Heart left ventricle (tissue), 13 donors: ENCODE measurements around the gene SFXN1.

Experiments
- CTCF ChIP-seq, 12 donors: fragments of 200-600 bp; sonication (generic) in 4 of 12; IDR thresholded peaks; one replicate each; pipeline versions ENCODE4 v1.5.0 to v1.8.0; 2018 to 2022; ENCODE audit warnings: antibody characterized with exemption in 12 of 12, mild to moderate bottlenecking in 5 of 12
- POLR2A ChIP-seq, 2 donors: fragments of 450-650 bp; IDR thresholded peaks; one replicate each; pipeline ENCODE4 v1.6.1; 2017; ENCODE audit warnings: antibody characterized with exemption in 2 of 2, mild to moderate bottlenecking in 2 of 2, moderate library complexity in 2 of 2
- donor health status: ischemic (EF 13 %, LVEDD 7.1; RV severe dilation, severe dysfunction).
- donor health status: DM: no; HTN: yes; CAD: no.
- donor health status: DM: no; HTN: no; CAD: no.
- donor health status: ischemic (EF 25% LVEDD 6.9; RV normal size, moderate dysfunction).
- donor health status: ischemic (EF 25% LVEDD 5.7; RV mildly dilated, moderate dysfunction).
- donor health status: ischemic (EF 35%, LVEDD 5.7; RV mildly dilated, moderate dysfunction).
- donor health status: nonischemic (EF 11% LVEDD 7.7; RV severe dilation, severe dysfunction).
- donor health status: DM: yes; HTN: yes; CAD: no.
- donor health status: PGD.
- donor health status: ischemic (EF 29% LVEDD 5.4; RV normal size, mild dysfunction).
- donor health status: nonischemic (EF 23%, LVEDD 6.1; RV moderate dilation, normal function).

GRCh38 chr5:175434800-175435199 lies 43.6 kb upstream of the SFXN1 start:
- no peak for TF ChIP-seq CTCF (IDR thresholded peaks at IDR 0.05)
- no peak for TF ChIP-seq POLR2A (IDR thresholded peaks at IDR 0.05)
